ENCODE data around the gene C10orf71.

C10orf71 gene

DNA sequence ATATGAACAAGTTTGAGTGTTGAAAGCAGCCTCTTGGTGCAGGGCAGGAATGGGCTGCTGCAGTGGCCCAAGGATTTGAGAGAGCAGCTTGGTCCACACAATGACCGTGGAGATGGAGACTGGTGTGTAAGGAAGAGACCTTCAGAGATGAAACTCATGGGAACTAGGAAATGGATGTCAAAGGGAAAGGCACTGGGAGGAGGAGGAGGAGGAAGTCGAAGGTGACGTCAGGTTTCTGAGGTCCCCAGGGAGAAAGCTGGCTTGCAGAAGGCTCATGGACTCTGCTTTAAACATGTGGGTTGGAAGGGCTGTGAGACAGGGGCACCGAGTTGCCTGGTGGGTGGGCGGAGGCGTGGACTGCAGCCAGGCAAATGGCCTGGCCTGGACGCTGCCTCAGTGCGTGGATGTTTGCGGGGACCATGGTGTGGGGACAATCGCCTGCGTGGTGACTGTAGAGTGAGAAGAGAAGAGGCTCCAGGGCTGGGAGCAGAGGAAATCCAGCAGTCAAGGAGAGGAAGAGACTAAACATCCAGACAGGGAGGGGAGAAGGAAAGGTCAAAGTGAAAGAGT lies 14.6 kb downstream of the C10orf71 start:
- DNase-seq (ENCODE audit: extremely low read depth in 1 of 2, low read depth in 1 of 2): no peak

DNA sequence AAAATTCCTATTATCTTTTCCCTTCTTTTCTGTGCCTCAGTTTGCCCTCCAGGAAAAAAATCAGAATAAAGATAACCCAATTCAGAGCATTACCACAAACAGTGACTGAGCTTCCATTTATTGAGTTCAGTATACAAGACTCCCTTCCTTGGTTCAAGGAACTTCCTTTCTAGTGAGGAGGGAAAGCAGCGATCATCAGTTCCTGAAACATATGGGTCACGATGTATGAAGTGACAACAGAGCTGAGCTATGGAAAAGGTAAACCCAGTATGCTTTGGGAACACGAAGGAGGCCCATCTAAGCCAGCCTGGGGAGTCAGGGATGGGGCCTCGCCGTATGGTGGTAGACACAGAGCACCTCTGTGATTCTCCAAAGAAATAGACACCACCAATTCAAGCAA lies 15.8 kb downstream of the C10orf71 start:
- DNase-seq (ENCODE audit: extremely low read depth in 1 of 2, low read depth in 1 of 2): no peak

- no peak for DNase-seq (ENCODE audit: extremely low read depth in 1 of 2, low read depth in 1 of 2)
These were observed 19.1 kb downstream of the C10orf71 start for GRCh38 chr10:49318028-49318427.

DNA sequence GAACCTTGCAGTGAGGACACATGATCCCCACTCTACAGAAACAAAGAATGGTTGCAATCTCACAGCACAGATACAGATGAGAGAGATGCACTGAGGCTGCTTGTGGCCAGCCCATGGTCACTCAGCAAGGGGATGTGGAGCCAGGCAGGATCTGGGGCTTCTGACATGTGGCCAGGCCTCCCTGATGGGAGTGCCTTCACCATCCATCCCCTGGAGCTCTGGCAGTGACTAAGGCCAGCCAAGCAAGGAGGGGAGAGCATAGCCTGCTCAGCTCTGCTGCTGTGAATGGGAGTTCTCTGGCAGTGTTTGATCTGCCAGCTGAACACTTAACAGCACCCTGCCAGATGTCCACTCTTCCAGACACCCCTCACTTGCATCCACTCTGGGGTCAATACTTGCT lies 19.8 kb downstream of the C10orf71 start:
- DNase-seq (ENCODE audit: extremely low read depth in 1 of 2, low read depth in 1 of 2): no peak

DNA sequence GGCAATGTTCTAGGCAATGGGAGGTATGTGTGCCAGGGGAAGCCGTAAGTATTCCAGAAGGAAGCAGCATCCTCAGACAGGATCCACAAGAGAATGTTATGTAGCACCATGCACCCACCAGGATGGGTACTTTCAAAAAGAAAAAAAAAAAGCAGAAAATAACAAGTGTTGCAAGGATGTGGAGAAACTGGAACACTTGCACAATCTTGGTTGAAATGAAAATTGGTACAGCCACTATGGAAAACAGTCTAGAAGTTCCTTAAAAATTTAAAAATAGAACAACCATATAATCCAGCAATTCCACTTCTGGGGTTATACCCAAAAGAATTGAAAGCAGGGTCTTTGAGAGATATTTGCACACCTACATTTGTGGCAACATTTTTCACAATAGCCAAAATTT lies 20.2 kb downstream of the C10orf71 start:
- DNase-seq (ENCODE audit: extremely low read depth in 1 of 2, low read depth in 1 of 2): no peak

- DNase-seq (ENCODE audit: extremely low read depth in 1 of 2, low read depth in 1 of 2): no peak
These were observed 21.2 kb downstream of the C10orf71 start for GRCh38 chr10:49320191-49320590.

DNA sequence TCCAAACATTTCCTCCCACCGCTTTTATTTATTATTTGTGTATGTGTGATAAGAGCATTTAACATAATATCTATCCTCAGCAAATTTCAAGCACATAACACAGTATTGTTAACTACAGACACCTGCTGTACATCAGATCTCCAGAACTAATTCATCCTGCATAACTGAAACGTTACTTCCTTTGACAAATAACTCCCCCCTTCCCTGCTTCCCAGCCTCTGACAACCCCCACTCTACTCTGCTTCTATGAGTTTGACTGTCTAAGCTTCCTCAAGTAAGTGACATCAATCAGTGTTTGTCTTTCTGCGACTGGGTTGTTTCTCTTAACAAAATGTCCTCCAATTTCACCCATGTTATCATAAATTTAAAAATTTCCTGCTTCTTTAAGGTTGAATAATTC lies 22.1 kb downstream of the C10orf71 start:
- DNase-seq (ENCODE audit: extremely low read depth in 1 of 2, low read depth in 1 of 2): no peak

DNA sequence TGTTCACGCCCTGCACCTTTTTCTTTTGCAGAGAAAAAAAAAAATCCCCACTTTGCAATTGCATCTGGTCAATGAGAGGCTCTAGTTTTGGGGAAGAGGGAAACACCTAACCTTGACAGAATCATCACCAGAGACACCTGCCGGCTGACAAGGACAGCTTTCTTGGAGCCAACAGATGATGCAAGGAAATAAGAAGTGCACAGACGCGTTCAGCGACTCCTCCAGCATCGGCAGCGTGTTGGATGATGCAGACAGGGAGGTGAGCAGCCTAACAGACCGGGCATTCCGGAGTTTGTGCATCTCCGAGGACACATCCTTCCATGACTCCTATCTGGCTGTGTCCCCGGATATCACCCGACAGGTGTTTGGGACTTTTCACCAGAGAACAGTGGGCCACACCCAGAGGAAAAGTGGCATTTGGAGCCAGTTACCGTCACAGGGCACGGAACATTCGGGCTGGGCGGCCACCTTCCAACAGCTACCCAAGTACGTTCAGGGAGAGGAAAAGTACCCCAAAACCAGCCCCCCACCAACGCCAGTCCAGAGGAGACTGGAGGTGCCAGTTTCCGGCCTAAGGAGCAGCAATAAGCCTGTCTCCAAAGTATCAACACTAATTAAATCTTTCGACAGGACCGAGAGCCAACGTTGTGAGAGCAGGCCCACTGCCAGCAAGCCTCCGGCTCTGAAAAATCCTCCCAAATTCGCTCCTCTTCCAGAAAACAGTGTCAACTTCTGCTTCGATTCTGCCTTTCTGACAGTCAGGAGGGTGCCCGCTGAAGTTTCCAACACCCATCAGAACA lies 23.6 kb downstream of the C10orf71 start:
- DNase-seq (ENCODE audit: extremely low read depth in 1 of 2, low read depth in 1 of 2): no peak

GRCh38 chr10:49323171-49323895 lies 24.4 kb downstream of the C10orf71 start:
- no peak for DNase-seq (ENCODE audit: extremely low read depth in 1 of 2, low read depth in 1 of 2)

DNA sequence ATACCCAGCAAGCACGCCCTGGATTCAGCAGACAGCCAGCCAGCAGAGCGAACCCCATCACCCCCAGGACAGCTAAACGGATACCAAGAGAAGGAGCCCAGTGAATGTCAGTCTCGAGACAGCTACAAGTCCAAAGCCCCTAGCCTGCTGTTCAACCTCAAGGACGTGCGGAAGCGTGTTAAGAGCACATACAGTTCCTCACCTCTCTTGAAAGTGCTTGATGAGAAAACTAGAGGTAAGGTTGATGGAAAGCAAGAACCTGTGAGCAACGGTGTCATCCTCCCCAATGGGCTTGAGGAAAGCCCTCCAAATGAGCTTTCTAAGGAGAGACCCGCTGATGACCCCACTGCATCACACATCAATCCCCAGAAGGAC lies 24.9 kb downstream of the C10orf71 start:
- no peak for DNase-seq (ENCODE audit: extremely low read depth in 1 of 2, low read depth in 1 of 2)

- no peak for DNase-seq (ENCODE audit: extremely low read depth in 1 of 2, low read depth in 1 of 2)
These were observed 25.7 kb downstream of the C10orf71 start for GRCh38 chr10:49324711-49325110.

- no peak for DNase-seq (ENCODE audit: extremely low read depth in 1 of 2, low read depth in 1 of 2)
These were observed 26.4 kb downstream of the C10orf71 start for GRCh38 chr10:49325131-49325915.

DNA sequence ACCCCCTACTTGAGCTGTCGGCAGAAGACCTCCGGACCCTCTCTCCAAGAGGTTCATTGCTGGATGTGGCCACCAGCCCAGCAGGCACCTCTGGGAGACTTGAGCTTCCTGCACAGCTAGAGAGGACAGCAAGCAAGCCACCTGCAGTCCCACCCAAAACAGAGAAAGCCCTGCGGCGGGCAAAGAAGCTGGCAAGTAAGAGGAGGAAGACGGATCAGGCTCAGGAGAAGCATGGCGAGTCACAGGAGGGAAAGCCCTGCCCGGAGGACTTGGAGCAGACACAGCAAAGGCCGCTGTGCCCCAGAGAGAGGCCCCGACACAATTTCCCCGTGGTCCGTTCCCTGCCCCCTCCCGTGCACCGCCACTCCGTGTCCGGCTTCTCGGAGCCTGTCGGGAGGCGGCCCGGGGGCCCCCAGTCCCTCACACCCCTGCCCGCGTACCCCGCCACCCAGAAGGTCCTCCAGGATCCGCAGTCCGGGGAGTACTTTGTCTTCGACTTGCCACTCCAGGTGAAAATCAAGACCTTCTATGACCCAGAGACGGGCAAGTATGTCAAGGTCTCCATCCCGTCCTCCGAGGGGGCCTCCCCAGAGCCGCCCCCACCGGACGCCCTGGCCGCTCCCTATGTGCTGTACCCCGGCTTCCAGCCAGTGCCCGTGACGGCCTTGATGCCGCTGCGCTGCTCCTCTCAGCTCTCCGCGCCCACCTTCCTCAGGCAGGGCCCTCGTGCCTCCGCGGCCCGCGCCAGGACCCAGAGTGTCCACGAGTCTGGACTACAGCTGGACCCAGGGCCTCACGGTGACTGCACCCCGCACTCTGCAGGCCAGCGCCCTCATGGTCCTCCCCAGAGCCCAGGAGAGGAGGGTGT lies 27.2 kb downstream of the C10orf71 start:
- no peak for DNase-seq (ENCODE audit: extremely low read depth in 1 of 2, low read depth in 1 of 2)

DNA sequence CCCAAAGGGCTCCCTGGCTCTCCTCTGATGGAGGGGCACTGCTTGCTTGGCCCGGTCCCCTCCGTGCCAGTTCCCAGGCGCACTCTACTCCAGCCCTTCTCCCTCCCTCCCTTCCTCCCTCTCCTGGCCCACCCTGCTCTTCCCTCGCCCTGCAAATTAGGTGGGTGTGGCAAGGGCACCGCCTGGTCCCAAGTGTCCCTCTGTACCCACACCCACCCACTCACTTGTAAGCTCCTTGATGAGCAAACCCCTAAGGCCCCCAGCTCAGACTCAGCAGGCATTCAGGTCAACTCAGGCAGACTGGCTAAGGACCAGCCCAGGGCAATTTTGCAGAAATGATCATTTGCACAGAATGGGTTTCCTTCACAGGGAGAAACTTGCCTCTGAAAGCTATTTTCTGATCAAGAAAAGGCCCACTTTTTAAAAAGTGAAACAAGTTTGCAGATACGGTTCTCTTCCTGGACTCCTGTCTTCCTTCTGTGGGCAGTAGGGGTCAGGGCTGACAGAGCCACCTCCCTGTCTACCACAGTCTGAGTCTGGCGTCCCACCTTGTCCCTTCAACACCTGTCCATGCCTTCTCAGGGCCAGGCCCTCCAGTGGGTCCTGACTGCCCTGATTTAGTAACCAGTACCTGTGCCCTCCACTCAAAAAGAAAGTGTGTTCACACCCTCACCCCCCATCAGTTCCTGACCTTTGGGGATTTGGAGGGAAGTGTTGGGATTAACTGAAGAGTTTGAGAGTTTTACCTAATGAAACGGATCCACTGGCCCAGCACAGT lies 28.3 kb downstream of the C10orf71 start:
- no peak for DNase-seq (ENCODE audit: extremely low read depth in 1 of 2, low read depth in 1 of 2)

GRCh38 chr10:49328401-49329145 lies 29.6 kb downstream of the C10orf71 start:
- no peak for DNase-seq (ENCODE audit: extremely low read depth in 1 of 2, low read depth in 1 of 2)

GRCh38 chr10:49329146-49329505 lies 30.2 kb downstream of the C10orf71 start:
- no peak for DNase-seq (ENCODE audit: extremely low read depth in 1 of 2, low read depth in 1 of 2)

- DNase-seq (ENCODE audit: extremely low read depth in 1 of 2, low read depth in 1 of 2): no peak
These were observed 31.2 kb downstream of the C10orf71 start for GRCh38 chr10:49330127-49330665.

GRCh38 chr10:49331431-49331830 lies 32.5 kb downstream of the C10orf71 start:
- DNase-seq (ENCODE audit: extremely low read depth in 1 of 2, low read depth in 1 of 2): no peak

DNA sequence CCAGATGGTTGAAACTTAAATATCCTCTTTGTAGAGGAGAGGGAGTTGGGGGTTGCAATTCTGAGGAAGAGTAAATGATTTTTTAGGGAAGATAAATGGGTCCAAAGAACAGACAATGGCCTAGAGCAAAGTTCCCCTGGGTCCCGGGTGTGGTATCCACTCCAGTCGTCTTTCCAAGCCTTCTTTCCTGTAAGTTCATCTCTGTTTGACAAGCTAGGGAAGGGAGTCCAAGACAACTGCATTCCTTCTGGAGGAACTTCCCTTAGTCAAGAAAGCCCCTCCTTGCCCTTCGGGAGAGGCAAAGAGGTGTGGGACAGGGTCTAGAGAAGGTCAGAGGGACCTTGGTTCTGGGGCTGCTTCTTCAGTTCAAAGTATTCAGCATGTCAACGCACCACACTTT lies 33.4 kb downstream of the C10orf71 start:
- DNase-seq (ENCODE audit: extremely low read depth in 1 of 2, low read depth in 1 of 2): no peak

Measured in activated CD8-positive, alpha-beta memory T cell treated with anti-CD3 and anti-CD28 coated beads for 1 hour (primary cell).